ENCODE measurements around the gene KCNJ9. TPM values are rescaled to one million over a fixed set of nuclear protein-coding genes. Genes with fewer than 3 reads are reported as not detected.

Gene KCNJ9
- total RNA-seq, 3 donors from 2014 or later, result 0.47 TPM; not detected in 2

DNA sequence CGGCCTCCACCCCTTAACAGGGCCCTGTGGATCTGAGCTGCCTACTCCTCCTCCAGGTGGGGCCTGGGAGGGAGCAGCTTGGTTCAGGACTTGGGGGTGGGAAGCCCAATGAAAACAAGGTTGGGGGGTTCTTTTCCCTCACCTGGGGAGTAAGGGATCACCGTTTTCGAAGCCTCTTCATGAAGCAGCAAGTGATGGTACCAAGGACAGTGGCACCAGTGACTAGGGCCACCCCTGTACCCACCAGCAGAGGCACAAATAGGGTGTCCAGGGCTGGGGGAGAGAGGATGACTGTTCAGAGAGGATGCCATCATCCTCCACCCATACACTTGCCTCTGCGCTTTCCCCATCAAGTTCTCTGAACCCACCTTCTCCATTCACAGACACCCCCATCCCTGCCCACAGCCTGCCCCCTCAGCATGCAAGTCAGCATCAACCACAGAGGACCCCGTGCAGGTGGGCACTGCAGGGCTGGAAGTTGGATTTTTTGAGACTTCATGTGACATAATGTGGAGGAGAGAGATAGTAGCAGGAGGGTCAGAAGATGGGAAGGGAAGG, 10.4 kb downstream of the KCNJ9 start:
- no peaks in the 10 kb centered on the region for H3K9me3 ChIP-seq
- no peak for ATAC-seq
- DNase-seq, result no peak
- H3K4me1 ChIP-seq (ENCODE audit: low read depth), result peaks cover 33% of the 10 kb centered on the region
- no peaks in the 10 kb centered on the region for H3K36me3 ChIP-seq (ENCODE audit: low read depth)
- intact Hi-C loops (cut with DNase I, micrococcal nuclease), result no loop called here
- no peak overlapping the region for H3K4me3 ChIP-seq
- TF ChIP-seq, protein P1, sequence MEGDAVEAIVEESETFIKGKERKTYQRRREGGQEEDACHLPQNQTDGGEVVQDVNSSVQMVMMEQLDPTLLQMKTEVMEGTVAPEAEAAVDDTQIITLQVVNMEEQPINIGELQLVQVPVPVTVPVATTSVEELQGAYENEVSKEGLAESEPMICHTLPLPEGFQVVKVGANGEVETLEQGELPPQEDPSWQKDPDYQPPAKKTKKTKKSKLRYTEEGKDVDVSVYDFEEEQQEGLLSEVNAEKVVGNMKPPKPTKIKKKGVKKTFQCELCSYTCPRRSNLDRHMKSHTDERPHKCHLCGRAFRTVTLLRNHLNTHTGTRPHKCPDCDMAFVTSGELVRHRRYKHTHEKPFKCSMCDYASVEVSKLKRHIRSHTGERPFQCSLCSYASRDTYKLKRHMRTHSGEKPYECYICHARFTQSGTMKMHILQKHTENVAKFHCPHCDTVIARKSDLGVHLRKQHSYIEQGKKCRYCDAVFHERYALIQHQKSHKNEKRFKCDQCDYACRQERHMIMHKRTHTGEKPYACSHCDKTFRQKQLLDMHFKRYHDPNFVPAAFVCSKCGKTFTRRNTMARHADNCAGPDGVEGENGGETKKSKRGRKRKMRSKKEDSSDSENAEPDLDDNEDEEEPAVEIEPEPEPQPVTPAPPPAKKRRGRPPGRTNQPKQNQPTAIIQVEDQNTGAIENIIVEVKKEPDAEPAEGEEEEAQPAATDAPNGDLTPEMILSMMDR (IDR thresholded peaks at IDR 0.05), result no peak

DNA sequence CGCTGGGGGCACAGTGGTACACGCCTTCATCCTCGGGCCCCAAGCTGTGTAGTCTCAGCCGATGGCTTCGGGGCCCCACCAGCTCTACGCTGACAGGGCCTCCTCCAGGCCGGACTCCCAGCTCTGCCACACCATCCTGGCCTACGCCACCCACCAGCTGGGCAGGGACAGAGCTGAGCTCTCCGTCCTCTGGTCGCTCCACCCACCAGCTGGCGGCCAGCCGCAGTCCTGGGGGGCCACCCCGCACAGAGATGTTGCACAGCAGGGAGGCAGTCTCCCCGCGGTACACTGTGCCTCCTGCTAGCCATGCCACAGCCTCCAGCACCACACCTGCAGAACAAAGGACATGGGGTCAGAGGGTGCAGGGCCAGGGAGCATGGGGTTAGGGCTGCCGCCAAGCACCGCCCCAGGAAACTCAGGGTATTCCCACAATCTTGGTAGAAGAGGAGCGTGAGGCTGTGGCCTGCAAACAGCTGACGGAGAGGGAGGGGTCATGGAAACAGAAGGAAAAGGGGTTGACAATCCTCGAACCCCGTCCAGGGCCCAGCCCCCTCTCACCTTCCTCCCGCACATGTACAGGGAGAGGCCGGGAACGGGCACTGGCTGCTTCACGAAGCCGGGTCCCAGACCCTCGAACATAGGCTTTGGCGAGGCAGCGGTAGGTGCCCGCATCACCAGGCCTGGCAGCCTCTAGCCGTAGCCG, 11.2 kb downstream of the KCNJ9 start:
- DNase-seq, result peak in 1 of 3 donors; percentile 29
- no peaks in the 10 kb centered on the region for H3K36me3 ChIP-seq (ENCODE audit: low read depth)

DNA sequence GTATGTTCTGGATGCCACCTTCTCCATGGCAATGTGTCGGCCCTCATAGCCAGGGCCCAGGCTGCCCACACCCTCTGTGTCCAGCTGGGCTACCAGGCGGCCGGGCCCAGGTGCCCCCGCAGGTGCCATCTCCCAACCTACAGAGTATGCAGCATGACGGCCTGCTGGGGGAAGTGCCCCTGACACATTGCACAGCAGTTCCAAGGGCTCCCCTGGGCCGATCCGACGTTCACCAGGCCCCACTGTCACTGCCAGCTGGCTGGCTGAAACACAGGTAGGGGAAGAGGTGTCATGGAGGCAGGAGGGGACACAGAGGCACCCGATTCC, 11.7 kb downstream of the KCNJ9 start:
- H3K36me3 ChIP-seq (ENCODE audit: low read depth), result no peaks in the 10 kb centered on the region
- TF ChIP-seq, protein P1 (IDR thresholded peaks at IDR 0.05), result no peak
- no peak for ATAC-seq

More for the DNA sequence above, 11.2 kb downstream of the KCNJ9 start:
- Histone ChIP-seq H3K4me1 (ENCODE audit: low read depth) (peaks cover 41% of the 10 kb centered on the region), H3K9me3 (no peaks in the 10 kb centered on the region), H3K4me3 (no peak overlapping the region)
- no peak for ATAC-seq
- intact Hi-C loops (cut with DNase I, micrococcal nuclease), result no loop called here
- TF ChIP-seq, protein P1 (IDR thresholded peaks at IDR 0.05), result no peak

GRCh38 chr1:160093624-160094290, 12.4 kb downstream of the KCNJ9 start:
- no peaks in the 10 kb centered on the region for H3K9me3 ChIP-seq
- TF ChIP-seq, protein P1 (IDR thresholded peaks at IDR 0.05), result no peak
- no peak overlapping the region for H3K4me3 ChIP-seq
- intact Hi-C loops (cut with DNase I, micrococcal nuclease), result no loop called here
- peak; percentile 38 for ATAC-seq
- DNase-seq, result peak; percentile 55 to 61 (median 60)
- H3K36me3 ChIP-seq (ENCODE audit: low read depth), result no peaks in the 10 kb centered on the region
- peaks cover 45% of the 10 kb centered on the region for H3K4me1 ChIP-seq (ENCODE audit: low read depth)

More for the DNA sequence above, 11.7 kb downstream of the KCNJ9 start:
- no peak for DNase-seq
- intact Hi-C loops (cut with DNase I, micrococcal nuclease), result no loop called here
- H3K4me3 ChIP-seq, result no peak overlapping the region
- peaks cover 45% of the 10 kb centered on the region for H3K4me1 ChIP-seq (ENCODE audit: low read depth)
- no peaks in the 10 kb centered on the region for H3K9me3 ChIP-seq

DNA sequence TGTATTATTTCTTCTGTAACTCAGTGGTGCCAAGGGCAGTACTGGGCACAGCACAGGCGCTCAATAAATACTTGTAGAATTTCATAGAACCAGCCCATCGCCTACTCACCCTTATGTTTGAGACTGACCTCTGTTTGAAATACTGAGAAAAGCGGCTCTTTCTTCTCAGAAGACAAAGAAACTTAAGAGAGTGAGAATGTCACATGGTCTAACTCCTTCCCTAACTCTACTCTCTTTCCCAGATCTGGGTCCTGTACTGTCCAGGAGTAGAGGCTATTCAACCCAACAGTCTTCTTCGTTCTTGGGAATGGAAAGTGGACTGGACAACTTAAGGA, 12.9 kb downstream of the KCNJ9 start:
- DNase-seq (no peak), ATAC-seq (no peak)
- TF ChIP-seq, protein P1 (IDR thresholded peaks at IDR 0.05), result no peak
- Histone ChIP-seq H3K4me3 (no peak overlapping the region), H3K9me3 (no peaks in the 10 kb centered on the region), H3K4me1 (ENCODE audit: low read depth) (peaks cover 48% of the 10 kb centered on the region), H3K36me3 (ENCODE audit: low read depth) (no peaks in the 10 kb centered on the region)
- intact Hi-C loops (cut with DNase I, micrococcal nuclease), result no loop called here

Measured in mucosa of descending colon (tissue), 3 donors.